ENCODE measurements around the gene CCDC197. TPM values are rescaled to one million over a fixed set of nuclear protein-coding genes. Genes with fewer than 3 reads are reported as not detected.

Gene CCDC197
- total and polyA plus RNA-seq, 2 of the 4 experiments (the other 2 are of a cell fraction), result not detected

GRCh38 chr14:94052199-94052598 is 55.1 kb downstream of the CCDC197 start:
- Histone ChIP-seq H3K23ac (ENCODE audit: low read depth, low read length) (no peak overlapping the region), H4K8ac (ENCODE audit: low read depth in 2 of 2, low read length in 2 of 2) (no peak overlapping the region), H3K4me1 (ENCODE audit: control insufficient read depth, insufficient read depth, low read length) (no peaks in the 10 kb centered on the region), H2BK15ac (ENCODE audit: low read depth, low read length) (no peak overlapping the region), H3K9me1 (ENCODE audit: insufficient read depth, low read length) (no peaks in the 10 kb centered on the region), H3K14ac (replicated peaks; ENCODE audit: low read depth, low read length) (no peak overlapping the region), H3K4me3 (ENCODE audit: insufficient read depth, low read depth, low read length) (no peak overlapping the region), H3K27ac (ENCODE audit: insufficient read depth, low read length) (no peak overlapping the region), H4K91ac (ENCODE audit: insufficient read depth, low read depth, low read length) (no peak overlapping the region), H4K5ac (ENCODE audit: low read depth, low read length) (no peak overlapping the region), H3K4me2 (ENCODE audit: low read depth, low read length) (no peak overlapping the region), H3K56ac (ENCODE audit: extremely low read depth, insufficient read depth, low read length) (no peak overlapping the region), H2AFZ (replicated peaks; ENCODE audit: low read length, poor library complexity) (no peak overlapping the region), H2BK120ac (ENCODE audit: low read depth, low read length) (no peak overlapping the region), H4K20me1 (ENCODE audit: insufficient read depth, low read length) (0 out of 2 replicates have a peak, but pooled peaks cover 4% of the 10 kb centered on the region), H3K27me3 (ENCODE audit: control insufficient read depth, insufficient read depth, low read length) (no peaks in the 10 kb centered on the region), H3K4ac (ENCODE audit: low read depth, low read length) (no peak overlapping the region), H3K9ac (ENCODE audit: low read depth, low read length) (no peak overlapping the region), H3K36me3 (ENCODE audit: control insufficient read depth, insufficient read depth, low read length) (peaks cover 77% of the 10 kb centered on the region), H3K79me1 (ENCODE audit: low read depth in 1 of 2, low read length in 2 of 2) (peaks cover 13 to 18% of the 10 kb centered on the region in 2 experiments; a peak in 3 of 4 replicates), H3K18ac (ENCODE audit: low read depth, low read length) (no peak overlapping the region), H3K9me3 (ENCODE audit: control insufficient read depth, insufficient read depth, low read length) (no peaks in the 10 kb centered on the region), H2AK5ac (ENCODE audit: low read depth, low read length) (no peak overlapping the region), H2BK5ac (ENCODE audit: low read depth, low read length, poor library complexity, severe bottlenecking) (no peak overlapping the region), H2BK20ac (ENCODE audit: low read depth, low read length) (no peak overlapping the region), H2AK9ac (replicated peaks; ENCODE audit: low read depth, low read length, poor library complexity) (no peak overlapping the region)
- TF ChIP-seq MAZ (IDR thresholded peaks at IDR 0.05; ENCODE audit: borderline replicate concordance, low read depth, low read length) (no peak), ELK1 (IDR thresholded peaks at IDR 0.05; ENCODE audit: borderline replicate concordance, low read depth, low read length) (no peak), SMC3 (IDR thresholded peaks at IDR 0.05; ENCODE audit: low read depth, low read length) (no peak), CEBPB (IDR thresholded peaks at IDR 0.05; ENCODE audit: low read depth, low read length) (no peak), CTCF (conservative IDR thresholded peaks at IDR 0.05; ENCODE audit: low read depth, low read length) (no peak), MXI1 (IDR thresholded peaks at IDR 0.05; ENCODE audit: borderline replicate concordance, low read depth, low read length) (no peak), MAFK (IDR thresholded peaks at IDR 0.05; ENCODE audit: low read depth, low read length) (no peak), RFX5 (IDR thresholded peaks at IDR 0.05; ENCODE audit: low read depth, low read length) (no peak), RAD21 (IDR thresholded peaks at IDR 0.05; ENCODE audit: low read length) (no peak), BHLHE40 (IDR thresholded peaks at IDR 0.05; ENCODE audit: low read depth, low read length) (no peak), CHD1 (IDR thresholded peaks at IDR 0.05; ENCODE audit: low read depth, low read length) (no peak)
- CTCF ChIA-PET, result interaction anchor here (1.3 to 5.3 kb wide), 2 partner anchors 16 to 84 kb away, joined by 4 to 35 read pairs; no protein-coding TSS in a partner anchor
- intact Hi-C loops (cut with micrococcal nuclease), result no loop called here
- ATAC-seq (ENCODE audit: low read depth) (no peak), DNase-seq (no peak)
- no TSS peak for BruUV-seq (replicated peaks)
- POLR2A ChIA-PET (ENCODE audit: unreplicated experiment), result no interaction called here
- WGBS, 2 experiments (ENCODE audit: extremely low coverage in 2 of 2, insufficient read length in 1 of 2), result no CpG with 5 or more reads among the region's 1 CpG
- in situ Hi-C loops (cut with MboI; ENCODE audit: low sequenced_read_pairs), result no loop called here
- dilution Hi-C loops (cut with HindIII; ENCODE audit: low sequenced_read_pairs, unreplicated experiment), result no loop called here

Measured in IMR-90 (cell line).